ENCODE measurements around the gene CLDN11.

DNA sequence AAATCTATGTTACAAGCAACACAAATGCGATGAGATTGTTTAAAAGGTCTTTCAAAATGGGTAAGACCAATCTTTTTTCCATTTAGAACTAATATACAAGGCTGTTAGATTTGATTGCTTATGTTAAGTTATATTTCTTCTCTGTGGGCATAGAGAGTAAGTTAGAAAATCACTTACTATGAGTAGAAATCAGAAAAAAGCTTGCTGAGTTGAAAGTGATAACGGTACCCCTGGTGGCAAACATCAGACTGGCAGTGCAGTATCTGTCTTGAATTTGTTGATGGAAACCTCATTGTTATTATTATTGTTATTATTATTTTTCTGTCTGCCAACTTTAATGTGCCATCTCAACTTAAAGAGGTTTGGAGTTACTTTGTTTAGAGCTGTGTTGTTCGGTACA is 12.4 kb downstream of the CLDN11 start:
- TF ChIP-seq POLR2AphosphoS5 (IDR thresholded peaks at IDR 0.05; ENCODE audit: borderline replicate concordance, low read depth, low read length) (no peak), EZH2 (IDR thresholded peaks at IDR 0.05) (no peak), FOXP2 (optimal IDR thresholded peaks at IDR 0.05; ENCODE audit: control extremely low read depth, extremely low read length, insufficient read depth) (no peak)

Measured in SK-N-MC (cell line).